OCI-LY3 (cell line): ENCODE data around the gene HEMK1.

ENCODE experiments used
- CTCF ChIP-seq: fragments of 200-600, 300-600 bp; sonication (generic); IDR thresholded peaks from 2 replicates; pipeline ENCODE4 v1.5.1; 2014; ENCODE audit warnings: antibody characterized with exemption, low read length, low read depth
- EZH2phosphoT487 ChIP-seq: fragments of 200-600 bp; shearing (Covaris generic); IDR thresholded peaks from 2 replicates; pipeline ENCODE4 v1.6.1; 2018; ENCODE audit warnings: antibody characterized with exemption, mixed run types, low read depth

- TF ChIP-seq CTCF: no peak
- no peak for TF ChIP-seq EZH2phosphoT487
These were observed 29.9 kb downstream of the HEMK1 start for GRCh38 chr3:50599115-50599715.
